Right renal cortex interstitium (tissue), 3 donors: ENCODE results near the gene ATP8B3. TPM values are rescaled to one million over a fixed set of nuclear protein-coding genes. Genes with fewer than 3 reads are reported as not detected.
"Not testable (repeated sequence)": the region's sequence is repeated elsewhere in the genome, so short reads cannot be mapped to it uniquely, and the experiment has no call there.

Source experiments
- DNase-seq, 3 donors: peaks; one replicate each; pipeline ENCODE4 v3.0.0-alpha.2; 2013; ENCODE audit warnings: low read depth in 3 of 3, low spot score in 2 of 3
- polyA plus RNA-seq, 3 donors: library from polyadenylated mRNA; unstranded; fragments of 120-200 nt; gene quantifications; one replicate each; pipeline ENCODE4 v1.2.1, GENCODE V29; 2013; ENCODE audit not compliant: insufficient read length in 3 of 3

Gene ATP8B3
- polyA plus RNA-seq, 3 donors = 0.45 to 0.65 (median 0.62) TPM

DNA sequence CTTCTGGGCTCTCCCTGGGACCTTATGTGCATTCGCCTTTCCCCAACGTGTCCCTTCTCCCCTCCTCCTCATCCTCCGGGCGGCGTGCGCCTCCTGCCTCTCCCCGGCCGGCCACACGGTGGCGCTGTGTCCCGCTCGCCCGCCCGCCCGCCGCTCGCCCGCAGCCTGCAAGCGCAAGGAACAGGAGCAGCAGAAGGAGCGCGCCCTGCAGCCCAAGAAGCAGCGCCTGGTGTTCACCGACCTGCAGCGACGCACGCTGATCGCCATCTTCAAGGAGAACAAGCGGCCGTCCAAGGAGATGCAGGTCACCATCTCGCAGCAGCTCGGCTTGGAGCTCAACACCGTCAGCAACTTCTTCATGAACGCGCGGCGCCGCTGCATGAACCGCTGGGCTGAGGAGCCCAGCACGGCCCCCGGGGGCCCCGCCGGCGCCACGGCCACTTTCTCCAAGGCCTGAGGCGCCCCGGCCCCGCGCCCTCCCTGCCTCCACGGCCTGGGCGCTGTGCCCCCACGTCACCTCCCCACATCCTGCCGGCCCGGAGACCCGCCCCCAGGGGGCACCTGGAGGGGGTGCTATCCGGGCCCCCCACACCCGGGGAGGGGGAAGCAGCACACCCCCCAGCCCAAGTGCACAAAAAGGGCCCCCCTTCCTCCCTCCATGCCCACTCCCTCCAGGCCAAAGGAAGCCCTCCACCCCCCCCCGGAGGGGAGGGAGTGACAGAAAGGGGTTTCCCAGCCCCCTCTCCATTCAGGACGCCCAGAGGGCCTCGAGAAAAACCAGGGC lies 36.9 kb downstream of the ATP8B3 start:
- DNase-seq = no peak

DNA sequence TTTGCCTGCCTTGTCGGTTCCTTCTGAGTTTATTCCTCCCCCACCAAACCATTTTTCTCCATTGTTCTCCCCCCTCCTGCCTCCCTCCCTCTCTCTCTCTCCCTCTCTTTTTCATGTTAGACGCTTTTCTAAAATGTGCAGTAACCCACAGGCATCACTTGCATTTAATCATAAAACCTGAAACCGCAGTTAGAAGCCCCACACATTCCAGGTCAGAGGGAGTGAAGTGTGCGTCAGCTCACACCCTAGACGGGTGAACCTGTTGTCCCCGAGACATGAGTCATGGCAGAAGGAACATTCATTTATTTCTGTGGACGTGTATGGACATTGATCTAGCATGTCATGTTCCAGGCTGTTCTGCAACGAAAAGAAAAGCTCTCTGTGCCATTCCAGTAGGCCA lies 38.9 kb downstream of the ATP8B3 start:
- DNase-seq = no peak

DNA sequence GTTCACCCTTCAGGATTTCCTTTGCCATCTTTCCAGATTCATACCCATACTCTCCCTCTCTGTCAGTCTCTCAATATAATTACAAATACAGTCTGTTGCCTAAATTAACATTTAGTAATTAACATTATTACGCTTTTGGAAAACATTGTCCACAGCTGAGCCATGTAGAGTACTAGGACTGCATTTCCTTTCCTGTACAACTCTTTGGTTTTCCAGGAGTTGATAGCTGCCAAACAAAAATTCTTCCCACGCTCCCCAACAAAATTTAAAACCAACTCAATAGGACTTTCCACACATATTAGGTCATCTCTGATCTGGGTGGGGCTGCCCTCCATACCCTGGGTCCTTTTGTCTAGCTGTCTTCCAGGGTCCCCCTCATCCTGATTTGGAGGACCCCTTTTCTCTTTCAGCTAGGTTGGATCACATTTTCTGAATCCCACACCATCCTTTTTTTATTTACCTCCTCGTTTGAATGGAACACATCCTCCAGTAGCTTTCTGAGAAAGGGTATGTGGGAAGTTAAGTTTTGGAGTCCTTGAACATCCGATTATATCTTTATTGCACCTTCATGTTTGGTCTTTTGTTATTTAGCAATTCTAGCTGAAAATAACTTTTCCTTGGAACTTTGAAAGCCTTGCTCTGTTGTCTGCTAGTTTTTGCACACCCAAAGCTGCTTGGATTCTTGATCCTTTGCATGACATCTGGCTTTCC lies 41.1 kb downstream of the ATP8B3 start:
- no peak for DNase-seq

DNA sequence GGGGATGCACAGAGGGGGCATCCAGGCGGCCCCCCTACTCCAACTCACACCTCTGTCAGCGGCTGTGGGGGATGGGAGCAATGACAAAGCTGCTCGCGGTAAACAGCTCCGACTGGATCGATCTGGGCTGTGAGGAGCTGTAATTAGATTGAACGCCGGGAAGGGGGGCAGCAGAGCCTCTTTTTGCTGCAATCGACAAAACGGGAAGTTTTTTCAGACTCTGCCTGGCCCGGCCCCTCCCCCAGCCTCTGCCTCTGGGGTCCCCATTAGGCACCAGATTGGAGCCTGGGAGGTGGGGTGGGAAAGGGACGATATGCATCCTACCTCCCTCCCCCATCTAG lies 42.5 kb downstream of the ATP8B3 start:
- DNase-seq = no peak

DNA sequence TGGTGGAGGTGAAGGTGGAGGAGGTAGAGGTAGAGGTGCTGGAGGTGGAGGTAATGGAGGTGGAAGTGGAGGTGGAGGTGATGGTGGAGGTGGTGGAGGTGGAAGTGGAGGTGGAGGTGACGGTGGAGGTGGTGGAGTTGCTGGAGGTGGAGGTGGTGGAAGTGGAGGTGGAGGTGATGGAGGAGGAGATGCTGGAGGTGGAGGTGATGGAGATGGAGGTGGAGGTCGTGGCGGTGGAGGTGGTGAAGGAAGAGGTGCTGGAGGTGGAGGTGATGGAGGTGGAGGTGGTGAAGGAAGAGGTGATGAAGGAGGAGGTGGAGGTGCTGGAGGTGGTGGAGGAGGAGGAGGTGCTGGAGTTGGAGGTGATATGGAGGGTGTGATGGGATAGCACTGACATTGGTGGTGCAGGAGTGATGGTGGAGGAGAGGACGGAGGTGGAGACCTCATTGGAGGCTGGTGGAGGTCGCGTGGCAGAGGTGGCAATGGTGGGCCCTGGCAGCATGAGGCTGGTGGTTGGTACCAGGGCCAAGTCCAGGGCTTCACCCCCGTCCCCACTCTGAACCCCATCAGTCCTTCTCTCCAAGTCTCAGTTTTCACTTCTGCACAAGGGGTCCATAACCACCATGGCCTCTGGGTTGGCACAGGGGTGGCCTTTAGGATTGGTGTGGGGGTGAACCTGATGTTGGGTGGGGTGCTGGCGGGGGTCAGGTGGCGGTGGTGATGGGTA lies 43.0 kb downstream of the ATP8B3 start:
- no peak for DNase-seq

DNA sequence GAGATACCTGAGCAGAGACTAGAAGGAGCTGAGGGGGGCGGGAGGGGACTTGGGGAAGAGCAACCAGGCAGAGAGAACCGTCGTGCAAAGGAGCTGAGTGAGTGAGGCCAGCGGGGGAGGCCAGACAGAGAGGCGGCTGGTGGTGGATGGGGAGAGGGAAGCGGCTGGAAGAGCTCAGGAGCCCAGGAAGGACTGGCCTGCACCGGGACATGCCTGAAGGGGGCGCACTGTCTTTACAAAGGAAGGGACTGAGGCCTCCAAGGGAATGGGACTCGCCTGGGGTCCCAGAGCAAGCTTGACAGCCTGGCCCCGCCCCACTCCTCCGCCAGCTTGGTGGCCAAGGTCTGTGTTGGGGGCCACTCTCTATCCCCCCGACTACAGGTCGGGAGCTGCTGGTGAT lies 43.8 kb downstream of the ATP8B3 start:
- no peak for DNase-seq

DNA sequence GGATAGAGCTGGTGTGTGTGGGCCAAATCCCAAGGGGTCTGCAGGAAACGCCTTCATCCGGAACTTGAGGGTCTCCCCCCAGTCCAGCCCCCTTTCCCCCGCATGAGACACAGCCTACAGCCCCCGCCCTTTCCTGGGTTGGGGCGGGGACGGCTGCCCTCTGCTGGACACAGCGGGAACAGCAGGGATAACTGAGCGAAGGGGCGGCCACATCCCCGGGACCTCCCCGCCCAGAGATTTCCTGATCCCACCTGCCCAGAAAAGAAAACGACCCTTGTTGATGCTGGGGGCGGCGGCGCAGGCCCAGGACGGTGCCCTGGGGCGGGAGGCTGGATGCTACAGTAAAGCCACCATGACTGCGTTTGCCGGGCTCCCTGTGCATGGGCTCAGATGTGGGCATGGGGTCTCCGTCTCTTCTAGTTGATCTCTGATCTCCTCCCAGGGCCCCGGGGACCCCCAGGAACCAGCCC lies 44.6 kb downstream of the ATP8B3 start:
- no peak for DNase-seq

DNA sequence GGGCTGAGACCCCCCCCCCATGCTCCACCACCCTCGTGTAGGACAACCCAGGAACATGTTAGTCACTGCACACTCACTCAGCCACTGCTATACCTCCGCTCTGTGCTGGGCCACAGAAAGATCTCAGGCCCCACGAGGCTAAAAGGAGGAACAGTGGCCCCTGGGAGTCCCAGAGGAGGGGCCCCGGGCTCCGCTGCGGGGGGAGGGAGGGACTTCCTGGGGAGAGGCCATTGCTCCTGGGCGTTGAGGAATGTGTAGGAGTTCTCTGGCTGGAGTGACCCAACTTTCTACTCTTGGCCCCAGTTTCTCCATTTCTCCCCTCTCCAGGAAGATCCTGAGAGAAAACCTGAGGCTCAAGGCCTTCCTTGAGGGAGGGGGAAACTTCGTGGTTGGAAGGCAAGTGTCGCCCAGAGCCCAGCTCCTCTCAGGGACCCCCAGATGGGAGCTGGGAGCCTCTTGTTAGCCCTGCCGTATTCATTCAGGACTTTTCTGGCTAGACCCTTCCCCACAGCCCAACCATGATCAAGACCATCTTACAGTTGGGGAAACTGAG lies 45.2 kb downstream of the ATP8B3 start:
- no peak for DNase-seq

DNA sequence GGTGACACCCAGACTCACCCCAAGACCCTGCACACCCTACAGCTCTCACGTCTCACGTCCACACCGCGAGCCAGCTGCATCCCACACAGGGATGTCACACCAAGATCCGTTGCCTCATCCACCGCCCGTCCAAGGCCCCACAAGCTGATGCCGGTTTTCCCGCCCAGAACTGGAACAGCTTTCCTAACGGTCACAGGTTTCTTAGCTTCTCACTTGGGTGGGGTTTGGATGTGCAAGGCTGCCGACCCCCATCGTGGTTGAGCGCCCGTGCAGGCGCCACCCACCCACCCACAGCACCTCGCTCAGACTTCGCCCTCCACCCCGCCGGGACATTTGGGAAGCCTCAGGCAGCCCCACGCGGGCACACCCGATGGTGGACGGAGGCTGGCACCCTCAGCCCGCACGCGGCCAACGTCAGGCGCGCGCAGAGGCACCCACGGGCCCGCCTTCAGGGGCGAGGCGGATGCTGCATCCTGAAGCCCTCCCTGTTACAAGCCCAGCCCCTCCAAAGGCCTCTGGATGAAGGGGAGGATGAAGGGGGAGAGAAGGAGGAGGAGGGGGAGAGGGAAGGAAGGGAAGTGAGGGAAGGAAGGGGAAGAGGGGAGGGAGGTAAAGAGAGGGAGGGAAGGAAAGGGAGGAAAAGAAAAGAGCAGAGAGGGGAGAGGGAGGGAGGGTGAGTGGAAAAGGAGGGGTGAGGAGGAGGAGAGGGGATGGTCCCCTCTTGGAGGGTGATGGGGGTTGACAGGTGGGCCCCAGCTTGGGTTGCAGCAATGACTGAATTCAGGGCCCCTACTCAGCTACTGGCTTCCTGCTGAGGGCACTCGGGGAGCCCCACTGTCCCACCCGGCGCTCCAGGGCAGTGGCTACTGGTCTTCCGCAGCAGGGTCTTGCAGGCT lies 45.9 kb downstream of the ATP8B3 start:
- DNase-seq = no peak

DNA sequence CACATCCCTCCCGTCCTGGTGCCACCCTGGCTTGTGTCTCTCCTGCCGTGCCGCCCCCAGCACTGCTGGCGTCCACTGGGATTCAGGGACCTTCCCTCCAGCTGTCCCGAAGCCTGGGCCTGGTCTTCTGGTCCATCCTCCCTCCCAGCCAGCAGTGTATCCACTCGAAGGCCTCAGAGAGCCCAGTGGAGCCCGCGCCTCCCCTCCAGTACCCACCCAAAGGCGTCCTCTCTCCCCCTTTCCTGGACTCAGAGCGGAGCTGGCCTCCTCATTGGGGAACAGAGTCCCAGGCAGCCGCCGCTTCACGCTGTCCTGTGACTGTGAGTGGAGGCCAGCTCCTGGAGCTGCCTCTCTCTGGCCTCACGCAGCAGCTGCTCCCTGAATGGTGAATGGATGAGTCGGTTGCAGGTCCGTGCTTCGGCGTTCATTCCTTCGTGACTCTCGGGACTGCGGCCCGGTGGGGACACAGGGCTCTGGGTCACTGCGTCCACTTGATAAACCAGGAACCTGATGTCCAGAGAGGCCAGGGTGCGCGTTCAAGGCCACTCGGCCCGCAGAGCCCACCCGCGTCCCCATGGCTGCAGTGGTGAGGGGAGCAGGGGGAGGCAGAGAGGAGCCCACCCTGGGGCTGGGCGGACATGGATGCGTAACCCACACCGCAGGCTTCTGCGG lies 46.7 kb downstream of the ATP8B3 start:
- DNase-seq = no peak

DNA sequence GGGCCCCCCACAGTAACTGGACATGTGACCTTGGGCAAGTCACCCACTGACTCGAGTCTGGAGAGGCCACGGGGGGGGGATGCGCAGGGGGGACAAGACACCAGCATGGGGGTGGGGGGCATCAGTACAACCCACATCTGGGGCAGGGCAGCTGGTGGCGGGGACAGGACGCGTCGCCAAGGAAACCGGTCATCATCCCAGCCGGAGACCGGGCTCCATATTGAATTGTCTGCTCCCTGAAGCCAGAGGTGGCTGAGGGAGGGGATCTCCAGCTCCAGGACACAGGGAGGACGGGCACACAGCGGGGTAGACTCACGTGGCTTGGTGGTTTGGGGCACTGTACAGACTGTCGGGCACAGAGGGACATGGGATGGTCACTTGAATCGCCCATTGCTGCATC lies 47.3 kb downstream of the ATP8B3 start:
- no peak for DNase-seq

DNA sequence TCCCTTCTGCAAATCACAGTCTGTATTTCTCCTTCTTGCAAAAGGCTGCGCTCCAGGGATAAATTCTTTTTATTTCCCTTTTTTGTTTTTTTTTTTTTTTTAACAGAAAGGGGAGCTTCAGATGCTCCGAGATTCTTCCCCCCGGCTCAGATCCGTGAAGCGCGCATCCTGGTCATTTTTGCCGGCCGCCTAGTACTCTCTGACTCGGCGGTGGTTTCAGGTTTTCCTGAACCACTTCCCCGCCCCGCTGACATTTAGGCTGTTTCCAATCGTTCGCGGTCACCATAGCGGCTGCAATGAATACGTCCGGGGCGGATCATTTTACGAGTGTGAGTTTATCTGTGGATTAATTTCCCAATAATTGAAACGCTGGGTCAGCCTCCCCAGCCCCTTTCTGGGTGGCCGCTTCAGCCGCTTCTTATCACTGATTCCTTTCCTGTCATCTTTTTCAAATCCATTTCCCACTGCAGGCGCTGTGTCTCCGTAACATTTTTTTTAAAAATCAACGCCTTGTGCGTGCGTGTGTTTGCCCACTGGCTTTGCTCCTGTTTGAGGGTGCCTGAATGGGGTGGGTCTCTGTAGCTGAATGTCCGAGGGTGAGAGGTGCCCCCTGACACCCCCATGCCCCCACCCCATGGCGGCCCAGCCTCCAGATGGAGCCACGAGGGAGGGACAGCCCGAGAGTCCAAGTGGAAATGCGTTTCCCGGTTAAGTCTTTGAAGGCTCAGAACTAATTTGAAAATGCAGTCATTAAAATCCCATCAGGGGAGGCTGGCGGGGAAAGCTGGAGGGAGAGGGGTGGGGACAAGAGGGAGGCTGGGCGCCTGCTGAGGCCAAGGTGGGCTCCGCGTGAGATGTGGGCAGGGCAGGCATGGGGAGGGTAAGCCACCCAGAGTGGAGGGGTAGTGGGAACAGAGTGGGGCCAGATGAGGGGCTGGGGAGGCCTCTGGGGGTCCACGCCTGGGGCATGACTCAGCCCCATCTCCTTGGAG lies 48.1 kb downstream of the ATP8B3 start:
- no peak for DNase-seq

DNA sequence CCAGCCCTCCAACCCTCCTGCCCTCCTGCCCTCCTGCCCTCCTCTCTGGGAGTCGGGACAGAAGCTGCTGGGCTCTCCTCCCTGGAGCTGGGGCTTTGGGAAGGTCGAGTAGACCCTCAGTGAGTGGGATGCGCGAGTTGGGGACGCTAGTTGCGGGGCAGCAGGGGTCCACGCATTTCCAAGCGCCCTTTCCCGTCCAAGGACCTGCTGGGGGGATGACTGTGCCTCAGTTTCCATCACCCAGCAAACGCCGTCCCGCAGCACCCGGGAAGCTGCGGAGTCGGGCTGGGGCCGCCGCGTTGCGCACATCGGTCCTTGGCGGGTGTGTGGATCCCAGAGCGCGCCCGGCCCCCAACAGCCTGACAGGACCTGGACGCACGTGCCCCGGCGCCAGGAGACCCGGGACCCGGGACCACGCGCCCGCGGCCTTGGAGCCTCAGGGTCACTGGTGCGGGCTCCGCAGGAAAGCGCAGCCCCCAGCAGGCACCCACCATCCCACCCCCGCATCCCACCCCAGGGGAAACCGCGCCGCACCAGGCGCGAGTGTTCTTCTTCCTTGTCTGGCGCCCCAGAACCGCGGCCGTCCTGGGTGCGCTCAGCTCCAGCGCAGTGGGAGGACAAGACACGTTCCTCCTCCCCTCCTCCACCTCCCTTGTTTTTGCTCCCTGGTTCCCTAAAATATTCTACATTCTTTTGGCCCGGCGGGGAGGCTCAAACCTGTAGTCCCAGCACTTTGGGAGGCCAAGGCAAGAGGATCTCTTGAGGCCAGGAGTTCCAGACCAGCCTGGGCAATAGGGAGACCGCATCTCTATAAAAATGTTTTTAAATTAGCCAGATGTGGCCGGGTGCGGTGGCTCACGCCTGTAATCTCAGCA lies 49.6 kb downstream of the ATP8B3 start:
- no peak for DNase-seq

DNA sequence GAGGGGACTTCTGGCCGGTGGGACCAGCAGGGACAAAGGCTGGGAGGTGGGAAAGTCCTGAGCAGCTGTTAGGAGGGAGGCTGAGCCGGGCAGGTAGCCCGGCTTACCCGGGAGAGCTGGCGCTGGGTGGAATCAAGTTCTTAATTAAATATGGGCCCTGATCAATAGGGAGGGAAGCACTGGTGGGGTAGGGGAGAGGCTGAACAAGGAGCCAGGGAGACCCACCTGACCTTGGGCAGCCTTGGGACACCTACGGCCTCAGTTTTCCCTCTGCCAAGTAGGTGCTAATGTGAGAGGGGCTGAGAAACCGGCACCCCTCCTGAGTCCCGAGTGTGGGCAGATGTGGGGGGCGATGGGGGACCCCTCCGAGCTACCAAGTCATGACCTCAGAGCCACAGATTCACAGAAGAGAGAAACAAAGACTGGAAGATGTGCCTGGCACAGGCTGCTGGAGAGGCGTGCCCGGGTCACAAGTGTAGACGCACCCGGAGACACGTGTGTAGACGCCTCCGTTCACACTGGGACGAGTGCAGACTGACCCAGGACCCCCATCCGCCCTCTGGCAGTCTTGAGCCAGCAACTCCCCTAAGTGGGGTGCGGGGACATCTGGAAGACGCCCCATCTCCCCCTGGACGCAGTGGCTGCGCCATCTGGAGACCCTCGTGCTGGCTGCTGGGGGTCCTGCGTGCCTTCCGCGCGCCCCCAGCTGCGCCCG lies 50.4 kb downstream of the ATP8B3 start:
- no peak for DNase-seq

DNA sequence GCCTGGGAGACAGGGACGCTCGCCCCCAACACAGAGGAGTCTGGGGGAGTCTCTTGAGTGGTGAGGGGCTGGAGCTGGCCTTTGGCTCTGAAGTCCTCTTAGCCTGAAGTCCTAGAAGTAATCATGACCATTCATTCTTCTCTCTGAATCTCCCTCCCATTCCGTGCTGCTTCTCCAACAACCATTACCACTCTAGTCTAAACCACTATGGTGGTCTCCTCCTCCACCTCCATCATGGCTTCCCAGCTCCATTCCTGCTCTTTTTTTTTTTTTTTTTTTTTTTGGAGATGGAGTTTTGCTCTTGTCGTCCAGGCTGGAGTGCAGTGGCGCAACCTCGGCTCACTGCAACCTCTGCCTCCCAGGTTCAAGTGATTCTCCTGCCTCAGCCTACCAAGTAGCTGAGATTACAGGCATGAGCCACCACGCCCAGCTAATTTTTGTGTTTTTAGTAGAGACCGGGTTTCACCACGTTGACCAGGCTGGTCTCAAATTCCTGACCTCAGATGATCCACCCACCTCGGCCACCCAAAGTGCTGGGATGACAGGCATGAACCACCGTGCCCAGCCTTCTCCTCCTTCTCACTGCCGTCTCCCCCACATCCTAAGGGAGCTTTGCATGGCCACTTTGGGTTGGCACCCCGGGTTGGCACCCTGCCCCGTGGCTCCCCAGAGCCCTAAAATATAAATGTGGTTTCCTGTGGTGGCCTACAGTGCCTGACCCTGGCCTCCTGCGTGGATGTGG lies 51.1 kb downstream of the ATP8B3 start:
- not testable (repeated sequence) for DNase-seq

DNA sequence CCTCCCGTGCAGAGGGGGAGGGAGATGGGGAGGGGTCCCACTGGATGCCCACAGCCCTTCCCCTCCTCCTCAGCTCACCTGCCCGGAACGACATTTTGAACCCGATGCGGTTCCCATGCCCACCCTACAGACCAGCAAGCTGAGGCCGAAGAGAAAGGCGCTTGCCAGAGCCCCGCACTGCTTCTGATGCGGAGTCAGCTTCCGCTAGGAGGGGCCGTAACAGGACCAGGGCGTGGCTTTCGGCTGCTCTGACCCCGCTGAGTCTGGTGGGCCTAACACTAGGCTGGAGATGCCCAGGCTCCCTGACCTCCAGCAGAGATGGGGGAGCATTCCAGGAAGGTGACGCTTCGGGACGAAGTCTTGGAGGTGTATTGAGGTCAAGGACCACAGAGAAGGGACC lies 52.1 kb downstream of the ATP8B3 start:
- no peak for DNase-seq
